NB4 (cell line): Measurements from ENCODE around the gene ERBB4.
"Not testable (repeated sequence)": the region's sequence is repeated elsewhere in the genome, so short reads cannot be mapped to it uniquely, and the experiment has no call there.

Source experiments
- CTCF ChIP-seq: IDR thresholded peaks from one replicate; pipeline ENCODE4 v1.5.1; 2012; ENCODE audit warnings: low read depth, low read length
- POLR2A ChIP-seq: IDR thresholded peaks from 2 replicates; pipeline ENCODE4 v1.6.1; 2011; ENCODE audit warnings: mild to moderate bottlenecking; ENCODE audit not compliant: insufficient read length; ENCODE audit errors: extremely low read depth

GRCh38 chr2:212106536-212106935 lies 432.1 kb downstream of the ERBB4 start:
- TF ChIP-seq POLR2A, CTCF: not testable (repeated sequence)
